GM10266 (cell line): ENCODE data around the gene DUSP8.
"Not testable (repeated sequence)": the region's sequence is repeated elsewhere in the genome, so short reads cannot be mapped to it uniquely, and the experiment has no call there.

Experiments used
- DNase-seq: peaks from one replicate; pipeline ENCODE4 v3.0.0; 2012; ENCODE audit errors: extremely low spot score
- CTCF ChIP-seq: IDR thresholded peaks from 2 replicates; pipeline ENCODE4 v1.5.1; 2012; ENCODE audit warnings: mild to moderate bottlenecking, low read depth; ENCODE audit not compliant: control insufficient read depth, insufficient read depth; ENCODE audit errors: missing control alignments

The DUSP8 gene

GRCh38 chr11:1592628-1593027, 20.6 kb upstream of the DUSP8 start:
- DNase-seq: no peak
- TF ChIP-seq CTCF: no peak

GRCh38 chr11:1589996-1590395, 17.9 kb upstream of the DUSP8 start:
- DNase-seq: no peak
- TF ChIP-seq CTCF: no peak

GRCh38 chr11:1589191-1589963, 17.3 kb upstream of the DUSP8 start:
- DNase-seq: not testable (repeated sequence)

GRCh38 chr11:1586699-1587098, 14.6 kb upstream of the DUSP8 start:
- no peak for DNase-seq
- no peak for TF ChIP-seq CTCF

- DNase-seq: not testable (repeated sequence)
Measured at GRCh38 chr11:1584661-1585370, 12.7 kb upstream of the DUSP8 start, which contains the start of gene KRTAP5-1. Gene KRTAP5-1, minus strand, starts transcription at chr11:1585283. Its CDS starts 34 bp downstream, at chr11:1585249.

- DNase-seq: not testable (repeated sequence)
Measured at GRCh38 chr11:1582909-1583308, 10.8 kb upstream of the DUSP8 start.

GRCh38 chr11:1581976-1582375, 9.9 kb upstream of the DUSP8 start:
- TF ChIP-seq CTCF: no peak
- DNase-seq: no peak

GRCh38 chr11:1576825-1577224, 4.8 kb upstream of the DUSP8 start:
- DNase-seq: no peak
- no peak for TF ChIP-seq CTCF

GRCh38 chr11:1575756-1576155, 3.7 kb upstream of the DUSP8 start:
- not testable (repeated sequence) for DNase-seq

- no peak for TF ChIP-seq CTCF
- DNase-seq: no peak
Measured at GRCh38 chr11:1574933-1575242, 2.8 kb upstream of the DUSP8 start.
